22Rv1 (cell line): ENCODE measurements around the gene TMEM63B.

Experiments
- ZFX ChIP-seq: fragments of 450-650 bp; IDR thresholded peaks from 2 replicates; pipeline ENCODE4 v1.6.1; 2017; ENCODE audit warnings: antibody characterized with exemption, borderline replicate concordance
- TF ChIP-seq, protein P1 (sequence below): fragments of 450-650 bp; IDR thresholded peaks from 2 replicates; pipeline ENCODE4 v1.5.1; 2017; ENCODE audit warnings: mild to moderate bottlenecking

DNA sequence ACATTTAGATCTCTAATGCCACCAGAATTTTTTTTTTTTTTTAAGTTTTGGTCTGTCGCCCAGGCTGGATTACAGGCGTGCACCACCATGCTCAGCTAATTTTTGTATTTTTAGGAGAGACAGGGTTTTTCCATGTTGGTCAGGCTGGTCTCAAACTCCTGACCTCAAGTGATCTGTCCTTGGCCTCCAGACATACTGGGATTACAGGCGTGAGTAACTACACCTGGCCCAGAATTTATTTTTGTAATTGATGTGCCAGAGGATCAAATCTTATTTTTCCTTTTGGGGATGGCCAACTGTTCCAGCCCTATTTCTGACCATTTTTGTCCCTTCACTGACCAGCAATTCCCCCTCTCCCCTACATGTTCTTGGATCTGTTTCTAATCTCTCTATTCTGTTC is 71.3 kb downstream of the TMEM63B start:
- TF ChIP-seq ZFX, result no peak
- TF ChIP-seq, protein P1, sequence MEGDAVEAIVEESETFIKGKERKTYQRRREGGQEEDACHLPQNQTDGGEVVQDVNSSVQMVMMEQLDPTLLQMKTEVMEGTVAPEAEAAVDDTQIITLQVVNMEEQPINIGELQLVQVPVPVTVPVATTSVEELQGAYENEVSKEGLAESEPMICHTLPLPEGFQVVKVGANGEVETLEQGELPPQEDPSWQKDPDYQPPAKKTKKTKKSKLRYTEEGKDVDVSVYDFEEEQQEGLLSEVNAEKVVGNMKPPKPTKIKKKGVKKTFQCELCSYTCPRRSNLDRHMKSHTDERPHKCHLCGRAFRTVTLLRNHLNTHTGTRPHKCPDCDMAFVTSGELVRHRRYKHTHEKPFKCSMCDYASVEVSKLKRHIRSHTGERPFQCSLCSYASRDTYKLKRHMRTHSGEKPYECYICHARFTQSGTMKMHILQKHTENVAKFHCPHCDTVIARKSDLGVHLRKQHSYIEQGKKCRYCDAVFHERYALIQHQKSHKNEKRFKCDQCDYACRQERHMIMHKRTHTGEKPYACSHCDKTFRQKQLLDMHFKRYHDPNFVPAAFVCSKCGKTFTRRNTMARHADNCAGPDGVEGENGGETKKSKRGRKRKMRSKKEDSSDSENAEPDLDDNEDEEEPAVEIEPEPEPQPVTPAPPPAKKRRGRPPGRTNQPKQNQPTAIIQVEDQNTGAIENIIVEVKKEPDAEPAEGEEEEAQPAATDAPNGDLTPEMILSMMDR, result no peak
